Measurements from ENCODE around the gene NUDT3.

NUDT3 gene

GRCh38 chr6:34312259-34312658 is 80.2 kb downstream of the NUDT3 start:
- Histone ChIP-seq H3K36me3 (replicated peaks; ENCODE audit: insufficient read depth, low read length) (no peaks in the 10 kb centered on the region), H3K4me3 (ENCODE audit: low read length) (no peak overlapping the region), H3K4me2 (ENCODE audit: low read depth, low read length) (no peak overlapping the region), H3K9ac (ENCODE audit: low read length) (no peak overlapping the region), H3K4me1 (ENCODE audit: low read length) (peaks cover 28% of the 10 kb centered on the region), H3K27me3 (replicated peaks; ENCODE audit: insufficient read depth, low read length) (no peaks in the 10 kb centered on the region), H4K20me1 (ENCODE audit: insufficient read depth, low read length) (no peaks in the 10 kb centered on the region; the same call in 1 of the 2 replicates), H3K9me2 (replicated peaks; ENCODE audit: insufficient read depth, low read length) (no peaks in the 10 kb centered on the region), H2AFZ (ENCODE audit: low read length) (no peak overlapping the region), H3K79me2 (ENCODE audit: low read length) (peaks cover 67% of the 10 kb centered on the region), H3F3A (ENCODE audit: insufficient read depth, low read length) (peaks cover 29% of the 10 kb centered on the region), H3K27ac (ENCODE audit: low read length) (no peak overlapping the region), H3K9me3 (replicated peaks; ENCODE audit: insufficient read depth, low read length) (no peaks in the 10 kb centered on the region)
- no peak for TF ChIP-seq EZH2phosphoT487 (IDR thresholded peaks at IDR 0.05; ENCODE audit: low read length)
- TF ChIP-seq EZH2 (optimal IDR thresholded peaks at IDR 0.05; ENCODE audit: low read depth, low read length), result no peak
- no peak for TF ChIP-seq CTCF (IDR thresholded peaks at IDR 0.05; ENCODE audit: low read length)
- DNase-seq, result no peak

- no peak for DNase-seq
- no peaks in the 10 kb centered on the region; the same call in 1 of the 2 replicates for H4K20me1 ChIP-seq (ENCODE audit: insufficient read depth, low read length)
- no peak overlapping the region for H3K4me2 ChIP-seq (ENCODE audit: low read depth, low read length)
- H3K4me1 ChIP-seq (ENCODE audit: low read length), result peaks cover 14% of the 10 kb centered on the region
- no peaks in the 10 kb centered on the region for H3K36me3 ChIP-seq (replicated peaks; ENCODE audit: insufficient read depth, low read length)
- H3K4me3 ChIP-seq (ENCODE audit: low read length), result no peak overlapping the region
- H3K79me2 ChIP-seq (ENCODE audit: low read length), result peaks cover 73% of the 10 kb centered on the region
- no peak for TF ChIP-seq EZH2 (optimal IDR thresholded peaks at IDR 0.05; ENCODE audit: low read depth, low read length)
- no peak for TF ChIP-seq CTCF (IDR thresholded peaks at IDR 0.05; ENCODE audit: low read length)
- TF ChIP-seq EZH2phosphoT487 (IDR thresholded peaks at IDR 0.05; ENCODE audit: low read length), result no peak
- H3K9me2 ChIP-seq (replicated peaks; ENCODE audit: insufficient read depth, low read length), result no peaks in the 10 kb centered on the region
- no peak overlapping the region for H2AFZ ChIP-seq (ENCODE audit: low read length)
- no peak overlapping the region for H3K27ac ChIP-seq (ENCODE audit: low read length)
- H3F3A ChIP-seq (ENCODE audit: insufficient read depth, low read length), result peaks cover 14% of the 10 kb centered on the region
- H3K9ac ChIP-seq (ENCODE audit: low read length), result no peak overlapping the region
- no peaks in the 10 kb centered on the region for H3K9me3 ChIP-seq (replicated peaks; ENCODE audit: insufficient read depth, low read length)
- H3K27me3 ChIP-seq (replicated peaks; ENCODE audit: insufficient read depth, low read length), result no peaks in the 10 kb centered on the region
These were observed 81.7 kb downstream of the NUDT3 start for GRCh38 chr6:34310817-34311216.

DNA sequence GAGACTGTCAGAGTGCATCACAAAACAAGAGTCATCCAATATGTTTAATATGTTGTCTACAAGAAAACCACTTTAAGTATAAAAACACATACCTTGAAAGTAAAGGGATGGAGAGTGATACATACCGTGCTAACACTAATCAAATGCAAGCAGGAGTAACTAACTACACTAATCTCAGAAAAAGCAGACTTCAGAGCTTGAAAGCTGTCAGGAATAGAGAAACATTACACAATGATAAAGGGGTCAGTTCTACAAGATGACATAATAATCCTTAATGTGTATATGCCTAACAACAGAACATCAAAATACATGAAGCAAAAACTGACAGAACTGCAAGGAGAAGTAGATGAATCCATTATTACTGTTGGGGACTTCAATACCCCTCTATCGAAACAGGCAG is 84.0 kb downstream of the NUDT3 start:
- Histone ChIP-seq H3K9me2 (replicated peaks; ENCODE audit: insufficient read depth, low read length) (no peaks in the 10 kb centered on the region), H3F3A (ENCODE audit: insufficient read depth, low read length) (no peaks in the 10 kb centered on the region), H3K9ac (ENCODE audit: low read length) (no peak overlapping the region), H3K4me2 (ENCODE audit: low read depth, low read length) (no peak overlapping the region), H3K4me3 (ENCODE audit: low read length) (no peak overlapping the region), H3K27me3 (replicated peaks; ENCODE audit: insufficient read depth, low read length) (no peaks in the 10 kb centered on the region), H3K4me1 (ENCODE audit: low read length) (no peaks in the 10 kb centered on the region), H2AFZ (ENCODE audit: low read length) (no peak overlapping the region), H3K9me3 (replicated peaks; ENCODE audit: insufficient read depth, low read length) (no peaks in the 10 kb centered on the region), H3K79me2 (ENCODE audit: low read length) (peaks cover 64% of the 10 kb centered on the region), H4K20me1 (ENCODE audit: insufficient read depth, low read length) (no peaks in the 10 kb centered on the region; the same call in 1 of the 2 replicates), H3K27ac (ENCODE audit: low read length) (no peak overlapping the region), H3K36me3 (replicated peaks; ENCODE audit: insufficient read depth, low read length) (no peaks in the 10 kb centered on the region)
- no peak for TF ChIP-seq EZH2 (optimal IDR thresholded peaks at IDR 0.05; ENCODE audit: low read depth, low read length)
- TF ChIP-seq CTCF (IDR thresholded peaks at IDR 0.05; ENCODE audit: low read length), result no peak
- TF ChIP-seq EZH2phosphoT487 (IDR thresholded peaks at IDR 0.05; ENCODE audit: low read length), result no peak
- no peak for DNase-seq
